Prostate gland (tissue), 2 donors: ENCODE data around the gene ANHX. TPM values are rescaled to one million over a fixed set of nuclear protein-coding genes. Genes with fewer than 3 reads are reported as not detected.

Experiments used
- DNase-seq: peaks from one replicate; pipeline ENCODE4 v3.0.0-alpha.2; 2019; ENCODE audit warnings: low spot score
- H3K27ac ChIP-seq, 2 donors: fragments of 200-600 bp; sonication (generic); 2 replicates each; pipeline ENCODE4 v1.5.1; 2017 to 2019
- H3K27me3 ChIP-seq: fragments of 200-600 bp; sonication (generic); replicated peaks from 2 replicates; pipeline ENCODE4 v1.5.1; 2019; ENCODE audit not compliant: insufficient read depth
- H3K36me3 ChIP-seq, 2 donors: fragments of 200-600 bp; sonication (generic); 1 replicate in 1 of 2; 2 replicates in 1 of 2; pipeline versions ENCODE4 v1.5.1 to v1.8.1; 2017 to 2019
- H3K4me1 ChIP-seq: fragments of 200-600 bp; sonication (generic); replicated peaks from 2 replicates; pipeline ENCODE4 v1.5.1; 2019
- H3K4me3 ChIP-seq, 2 donors: fragments of 200-600 bp; sonication (generic); 2 replicates each; pipeline ENCODE4 v1.5.1; 2017 to 2019
- H3K9me3 ChIP-seq: fragments of 200-600 bp; sonication (generic); 2 replicates; pipeline ENCODE4 v1.5.1; 2017
- POLR2A ChIP-seq: fragments of 450-650 bp; IDR thresholded peaks from one replicate; pipeline ENCODE4 v1.6.1; 2016; ENCODE audit warnings: antibody characterized with exemption, mild to moderate bottlenecking
- POLR2AphosphoS5 ChIP-seq: sonication (generic); formaldehyde crosslinking; IDR thresholded peaks from one replicate; pipeline ENCODE4 v1.6.1; 2017; ENCODE audit warnings: antibody characterized with exemption
- WGBS: methylation state at CpG from one replicate; pipeline ENCODE4 v1.1.5; 2018; 5-methylcytosine and 5-hydroxymethylcytosine counted together
- intact Hi-C: fragments of 100-400 bp; cut with DNase I; formaldehyde crosslinking; loops from one replicate; pipeline ENCODE4 v1.14.2; 2022
- total RNA-seq, 2 donors: library from RNA; depleted of rRNA; stranded (reverse); fragments of >200 nt; gene quantifications; one replicate each; pipeline ENCODE4 v1.1.0, GENCODE V29; 2016
- TF ChIP-seq, protein P1 (sequence below), 4 experiments: fragments of 200-600 bp in 2 of 4; fragments of 450-650 bp in 2 of 4; sonication (generic) in 2 of 4; IDR thresholded peaks; 1 replicate in 3 of 4; 2 replicates in 1 of 4; pipeline ENCODE4 v1.5.1; 2016 to 2019; ENCODE audit warnings: antibody characterized with exemption in 4 of 4, mild to moderate bottlenecking in 2 of 4, moderate library complexity in 2 of 4

Gene ANHX
- total RNA-seq, 2 donors from 2014 or later: 6.1 TPM; not detected in 1

DNA sequence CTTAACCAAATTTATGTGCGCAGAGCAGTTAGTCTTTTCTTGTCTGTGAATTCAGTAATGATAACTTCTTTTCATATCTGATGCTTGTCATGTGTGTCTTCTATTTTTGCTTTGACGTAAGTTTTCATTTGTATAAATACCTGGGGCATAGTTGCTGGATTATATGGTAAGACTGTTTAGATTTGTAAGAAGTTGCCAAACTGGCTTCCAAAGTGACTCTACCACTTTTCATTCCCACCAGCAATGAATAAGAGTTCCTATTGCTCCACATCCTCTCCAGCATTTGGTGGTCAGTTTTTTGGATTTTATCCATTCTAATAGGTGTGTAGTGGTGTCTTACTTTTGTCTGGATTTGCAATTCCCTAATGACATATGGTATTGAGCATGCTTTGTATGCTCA is 45.5 kb downstream of the ANHX start:
- Histone ChIP-seq H3K9me3 (no peaks in the 10 kb centered on the region), H3K4me1 (no peaks in the 10 kb centered on the region), H3K36me3 (peaks cover 46 to 67% of the 10 kb centered on the region in 2 donors), H3K27ac (no peak overlapping the region), H3K4me3 (no peak overlapping the region), H3K27me3 (no peaks in the 10 kb centered on the region)
- DNase-seq: no peak
- TF ChIP-seq POLR2AphosphoS5 (no peak), POLR2A (no peak)
- TF ChIP-seq, protein P1, sequence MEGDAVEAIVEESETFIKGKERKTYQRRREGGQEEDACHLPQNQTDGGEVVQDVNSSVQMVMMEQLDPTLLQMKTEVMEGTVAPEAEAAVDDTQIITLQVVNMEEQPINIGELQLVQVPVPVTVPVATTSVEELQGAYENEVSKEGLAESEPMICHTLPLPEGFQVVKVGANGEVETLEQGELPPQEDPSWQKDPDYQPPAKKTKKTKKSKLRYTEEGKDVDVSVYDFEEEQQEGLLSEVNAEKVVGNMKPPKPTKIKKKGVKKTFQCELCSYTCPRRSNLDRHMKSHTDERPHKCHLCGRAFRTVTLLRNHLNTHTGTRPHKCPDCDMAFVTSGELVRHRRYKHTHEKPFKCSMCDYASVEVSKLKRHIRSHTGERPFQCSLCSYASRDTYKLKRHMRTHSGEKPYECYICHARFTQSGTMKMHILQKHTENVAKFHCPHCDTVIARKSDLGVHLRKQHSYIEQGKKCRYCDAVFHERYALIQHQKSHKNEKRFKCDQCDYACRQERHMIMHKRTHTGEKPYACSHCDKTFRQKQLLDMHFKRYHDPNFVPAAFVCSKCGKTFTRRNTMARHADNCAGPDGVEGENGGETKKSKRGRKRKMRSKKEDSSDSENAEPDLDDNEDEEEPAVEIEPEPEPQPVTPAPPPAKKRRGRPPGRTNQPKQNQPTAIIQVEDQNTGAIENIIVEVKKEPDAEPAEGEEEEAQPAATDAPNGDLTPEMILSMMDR (IDR thresholded peaks at IDR 0.05): no peak
- WGBS: 93% methylated on average over 2 of the region's 2 CpGs
- intact Hi-C loops: no loop called here

DNA sequence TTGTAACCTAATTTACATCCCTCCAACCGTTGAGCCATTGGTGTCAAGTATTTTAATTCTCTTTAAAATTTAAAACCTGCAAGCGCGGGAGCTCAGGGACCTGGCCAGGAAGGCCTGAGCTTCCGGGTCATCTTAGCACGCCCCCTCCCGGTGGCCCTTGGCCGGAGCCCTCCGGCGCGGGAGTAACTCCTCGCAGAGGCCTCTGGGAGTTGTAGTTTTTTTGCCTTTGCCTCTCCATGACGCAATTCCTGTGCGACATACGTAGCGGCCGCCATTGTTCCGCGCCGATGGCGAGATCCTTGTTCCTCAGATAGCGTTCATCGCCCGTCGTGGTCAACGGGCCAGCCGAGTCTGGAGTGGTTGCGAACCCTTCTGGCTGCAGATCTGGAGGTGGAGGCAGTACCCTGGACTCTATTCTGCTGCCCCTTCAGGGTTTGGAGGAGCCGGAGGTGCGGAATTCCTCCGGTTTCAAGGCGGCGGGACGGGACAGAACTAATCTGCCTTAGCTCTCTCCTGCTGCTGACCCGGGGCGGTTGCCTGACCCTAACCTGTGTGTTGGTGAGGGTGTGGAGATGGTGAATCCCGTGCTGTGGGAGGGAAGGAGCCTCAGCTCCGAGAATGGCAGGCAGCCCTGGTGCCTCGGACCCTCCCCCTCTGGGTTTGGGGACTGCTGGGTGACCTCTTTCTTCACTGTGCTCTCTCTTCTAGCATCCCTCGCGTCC is 54.3 kb downstream of the ANHX start, which contains the start of gene ZNF268:
Gene ZNF268 (plus strand): TSS at position 258 of the 722 bp plus-strand sequence. CDS start 503 bp downstream, outside the sequence.
- Histone ChIP-seq H3K4me3 (peak within 1 kb of the TSS; percentile 69 to 71), H3K9me3 (no peaks in the 10 kb centered on the region), H3K4me1 (no peaks in the 10 kb centered on the region), H3K27ac (peak within 1 kb of the TSS; percentile 36 to 38), H3K27me3 (no peaks in the 10 kb centered on the region), H3K36me3 (no peaks in the 10 kb centered on the region)
- no peak for TF ChIP-seq POLR2A
- TF ChIP-seq, protein P1 (IDR thresholded peaks at IDR 0.05): peak; percentile 65 to 88 (median 84)
- peak; percentile 98 for TF ChIP-seq POLR2AphosphoS5
- intact Hi-C loops: loop anchor here (2.0 kb wide), 1 partner anchor 51 kb away; the partner anchor contains the start of genes ZNF10 and ZNF891
- peak; percentile 82 for DNase-seq
- WGBS: 2% methylated on average over 38 of the region's 40 CpGs

GRCh38 chr12:133180669-133181068 is 55.0 kb downstream of the ANHX start:
- no peaks in the 10 kb centered on the region for H3K4me1 ChIP-seq
- no peak for DNase-seq
- no peaks in the 10 kb centered on the region for H3K27me3 ChIP-seq
- H3K4me3 ChIP-seq: no peak overlapping the region
- TF ChIP-seq, protein P1 (IDR thresholded peaks at IDR 0.05): no peak
- TF ChIP-seq POLR2AphosphoS5 (no peak), POLR2A (no peak)
- no peaks in the 10 kb centered on the region for H3K9me3 ChIP-seq
- intact Hi-C loops: loop anchor here (2.0 kb wide), 1 partner anchor 50 kb away; the partner anchor contains the start of genes ZNF10 and ZNF891
- no peak overlapping the region for H3K27ac ChIP-seq
- no peaks in the 10 kb centered on the region for H3K36me3 ChIP-seq
- 96% methylated on average over 8 of the region's 8 CpGs for WGBS

- 87% methylated on average over 1 of the region's 1 CpG for WGBS
- no peaks in the 10 kb centered on the region for H3K9me3 ChIP-seq
These were observed 60.8 kb downstream of the ANHX start for GRCh38 chr12:133174901-133175300.

More at GRCh38 chr12:133174901-133175300, 60.8 kb downstream of the ANHX start:
- intact Hi-C loops: no loop called here
- DNase-seq: no peak
- Histone ChIP-seq H3K27me3 (no peaks in the 10 kb centered on the region), H3K27ac (no peak overlapping the region), H3K4me1 (no peaks in the 10 kb centered on the region), H3K36me3 (no peaks in the 10 kb centered on the region), H3K4me3 (no peak overlapping the region)
- no peak for TF ChIP-seq POLR2AphosphoS5
- TF ChIP-seq, protein P1 (IDR thresholded peaks at IDR 0.05): no peak
- TF ChIP-seq POLR2A: no peak
